ENCODE measurements around the gene TRPM8.

DNA sequence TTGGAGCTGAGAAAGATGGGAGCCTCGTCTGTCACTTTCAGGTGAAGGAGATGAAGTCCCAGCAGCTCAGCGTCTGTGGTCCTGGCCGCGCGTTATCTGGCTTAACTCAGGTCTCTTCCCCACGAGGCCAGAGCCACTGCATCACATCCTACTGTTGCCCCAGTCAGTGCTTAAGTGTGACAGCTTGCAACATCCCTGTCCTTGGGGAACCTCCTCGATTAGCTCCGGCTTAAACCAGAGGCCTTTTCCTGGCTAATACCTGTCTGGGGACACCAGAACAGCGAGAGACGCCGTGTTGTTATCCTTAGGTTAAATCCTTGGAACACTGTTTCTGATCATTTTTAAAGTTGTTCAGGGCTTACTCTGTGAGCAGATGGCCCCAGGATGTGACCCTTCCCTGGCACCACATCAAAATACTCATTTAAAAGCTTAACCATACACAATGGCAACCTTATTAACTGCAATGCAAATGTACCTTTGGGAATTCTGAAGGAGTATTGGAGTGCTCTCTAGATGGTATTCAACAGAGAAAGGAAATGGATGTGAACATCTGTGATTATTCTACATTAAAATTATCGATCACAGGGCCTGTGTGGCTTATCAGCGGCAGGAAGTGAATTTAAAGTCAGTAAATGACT, 72.2 kb downstream of the TRPM8 start:
- TF ChIP-seq CREB1 (IDR thresholded peaks at IDR 0.05; ENCODE audit: low read depth), result no peak
- no peak for TF ChIP-seq EP300 (IDR thresholded peaks at IDR 0.05; ENCODE audit: borderline replicate concordance)
- TF ChIP-seq RAD21 (IDR thresholded peaks at IDR 0.05; ENCODE audit: low read depth), result no peak
- TF ChIP-seq ZBTB7A (IDR thresholded peaks at IDR 0.05; ENCODE audit: low read depth), result no peak
- TF ChIP-seq, protein P1, sequence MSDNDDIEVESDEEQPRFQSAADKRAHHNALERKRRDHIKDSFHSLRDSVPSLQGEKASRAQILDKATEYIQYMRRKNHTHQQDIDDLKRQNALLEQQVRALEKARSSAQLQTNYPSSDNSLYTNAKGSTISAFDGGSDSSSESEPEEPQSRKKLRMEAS (IDR thresholded peaks at IDR 0.05), result no peak
